Prostate gland (tissue), 2 donors: ENCODE measurements around the gene RITA1. TPM values are rescaled to one million over a fixed set of nuclear protein-coding genes. Genes with fewer than 3 reads are reported as not detected.
"Not testable (repeated sequence)": the region's sequence is repeated elsewhere in the genome, so short reads cannot be mapped to it uniquely, and the experiment has no call there.

ENCODE experiments used
- DNase-seq: peaks from one replicate; pipeline ENCODE4 v3.0.0-alpha.2; 2019; ENCODE audit warnings: low spot score
- H3K27ac ChIP-seq, 2 donors: fragments of 200-600 bp; sonication (generic); 2 replicates each; pipeline ENCODE4 v1.5.1; 2017 to 2019
- H3K27me3 ChIP-seq: fragments of 200-600 bp; sonication (generic); replicated peaks from 2 replicates; pipeline ENCODE4 v1.5.1; 2019; ENCODE audit not compliant: insufficient read depth
- H3K36me3 ChIP-seq, 2 donors: fragments of 200-600 bp; sonication (generic); 1 replicate in 1 of 2; 2 replicates in 1 of 2; pipeline versions ENCODE4 v1.5.1 to v1.8.1; 2017 to 2019
- H3K4me1 ChIP-seq: fragments of 200-600 bp; sonication (generic); replicated peaks from 2 replicates; pipeline ENCODE4 v1.5.1; 2019
- H3K4me3 ChIP-seq, 2 donors: fragments of 200-600 bp; sonication (generic); 2 replicates each; pipeline ENCODE4 v1.5.1; 2017 to 2019
- H3K9me3 ChIP-seq: fragments of 200-600 bp; sonication (generic); 2 replicates; pipeline ENCODE4 v1.5.1; 2017
- CTCF ChIP-seq, 4 experiments: fragments of 200-600 bp in 2 of 4; fragments of 450-650 bp in 2 of 4; sonication (generic) in 2 of 4; IDR thresholded peaks; 1 replicate in 3 of 4; 2 replicates in 1 of 4; pipeline ENCODE4 v1.5.1; 2016 to 2019; ENCODE audit warnings: antibody characterized with exemption in 4 of 4, mild to moderate bottlenecking in 2 of 4, moderate library complexity in 2 of 4
- POLR2A ChIP-seq: fragments of 450-650 bp; IDR thresholded peaks from one replicate; pipeline ENCODE4 v1.6.1; 2016; ENCODE audit warnings: antibody characterized with exemption, mild to moderate bottlenecking
- POLR2AphosphoS5 ChIP-seq: sonication (generic); formaldehyde crosslinking; IDR thresholded peaks from one replicate; pipeline ENCODE4 v1.6.1; 2017; ENCODE audit warnings: antibody characterized with exemption
- WGBS: methylation state at CpG from one replicate; pipeline ENCODE4 v1.1.5; 2018; 5-methylcytosine and 5-hydroxymethylcytosine counted together
- intact Hi-C: fragments of 100-400 bp; cut with DNase I; formaldehyde crosslinking; loops from one replicate; pipeline ENCODE4 v1.14.2; 2022
- total RNA-seq, 2 donors: library from RNA; depleted of rRNA; stranded (reverse); fragments of >200 nt; gene quantifications; one replicate each; pipeline ENCODE4 v1.1.0, GENCODE V29; 2016

Gene RITA1
- total RNA-seq, 2 donors from 2014 or later = 29.0 to 39.7 TPM

GRCh38 chr12:113201187-113202177 lies 16.0 kb downstream of the RITA1 start:
- DNase-seq = no peak
- 80% methylated on average over 14 of the region's 14 CpGs for WGBS
- Histone ChIP-seq H3K4me3 (no peak overlapping the region), H3K27me3 (no peaks in the 10 kb centered on the region), H3K4me1 (no peaks in the 10 kb centered on the region), H3K9me3 (no peaks in the 10 kb centered on the region), H3K27ac (no peak overlapping the region), H3K36me3 (no peaks in the 10 kb centered on the region)
- TF ChIP-seq POLR2AphosphoS5 (no peak), POLR2A (no peak), CTCF (IDR thresholded peaks at IDR 0.05) (no peak)
- intact Hi-C loops = no loop called here

- intact Hi-C loops = no loop called here
These were observed 17.0 kb downstream of the RITA1 start for GRCh38 chr12:113202300-113203075.

GRCh38 chr12:113203852-113204760 lies 18.6 kb downstream of the RITA1 start:
- WGBS = 92% methylated on average over 8 of the region's 8 CpGs
- no peaks in the 10 kb centered on the region for H3K4me1 ChIP-seq
- no peak for DNase-seq
- H3K36me3 ChIP-seq = no peaks in the 10 kb centered on the region
- no peaks in the 10 kb centered on the region for H3K9me3 ChIP-seq
- no peak overlapping the region for H3K4me3 ChIP-seq
- H3K27me3 ChIP-seq = no peaks in the 10 kb centered on the region
- intact Hi-C loops = no loop called here
- no peak for TF ChIP-seq CTCF (IDR thresholded peaks at IDR 0.05)
- no peak for TF ChIP-seq POLR2A
- TF ChIP-seq POLR2AphosphoS5 = no peak
- H3K27ac ChIP-seq = no peak overlapping the region

More at GRCh38 chr12:113202300-113203075, 17.0 kb downstream of the RITA1 start:
- TF ChIP-seq POLR2A (no peak), CTCF (IDR thresholded peaks at IDR 0.05) (no peak), POLR2AphosphoS5 (no peak)
- WGBS = 84% methylated on average over 4 of the region's 4 CpGs
- no peaks in the 10 kb centered on the region for H3K36me3 ChIP-seq
- H3K4me3 ChIP-seq = no peak overlapping the region
- H3K27ac ChIP-seq = no peak overlapping the region
- no peaks in the 10 kb centered on the region for H3K9me3 ChIP-seq
- H3K4me1 ChIP-seq = no peaks in the 10 kb centered on the region
- no peaks in the 10 kb centered on the region for H3K27me3 ChIP-seq
- DNase-seq = no peak

GRCh38 chr12:113204804-113205203 lies 19.3 kb downstream of the RITA1 start:
- intact Hi-C loops = no loop called here
- Histone ChIP-seq H3K27me3 (no peaks in the 10 kb centered on the region), H3K27ac (no peak overlapping the region), H3K36me3 (no peaks in the 10 kb centered on the region), H3K4me1 (no peaks in the 10 kb centered on the region), H3K9me3 (no peaks in the 10 kb centered on the region), H3K4me3 (no peak overlapping the region)
- WGBS = 95% methylated on average over 3 of the region's 3 CpGs
- TF ChIP-seq POLR2AphosphoS5 (no peak), CTCF (IDR thresholded peaks at IDR 0.05) (no peak), POLR2A (no peak)
- DNase-seq = no peak

- intact Hi-C loops, H3K4me3 ChIP-seq, H3K9me3 ChIP-seq, H3K27ac ChIP-seq, H3K36me3 ChIP-seq, H3K27me3 ChIP-seq, DNase-seq, H3K4me1 ChIP-seq: not testable (repeated sequence)
- 96% methylated on average over 5 of the region's 5 CpGs for WGBS
These were observed 21.3 kb downstream of the RITA1 start for GRCh38 chr12:113206802-113207201.
